ENCODE data around the gene NIT1.

GRCh38 chr1:161099090-161099802 lies 18.7 kb upstream of the NIT1 start:
- TF ChIP-seq, protein P1, sequence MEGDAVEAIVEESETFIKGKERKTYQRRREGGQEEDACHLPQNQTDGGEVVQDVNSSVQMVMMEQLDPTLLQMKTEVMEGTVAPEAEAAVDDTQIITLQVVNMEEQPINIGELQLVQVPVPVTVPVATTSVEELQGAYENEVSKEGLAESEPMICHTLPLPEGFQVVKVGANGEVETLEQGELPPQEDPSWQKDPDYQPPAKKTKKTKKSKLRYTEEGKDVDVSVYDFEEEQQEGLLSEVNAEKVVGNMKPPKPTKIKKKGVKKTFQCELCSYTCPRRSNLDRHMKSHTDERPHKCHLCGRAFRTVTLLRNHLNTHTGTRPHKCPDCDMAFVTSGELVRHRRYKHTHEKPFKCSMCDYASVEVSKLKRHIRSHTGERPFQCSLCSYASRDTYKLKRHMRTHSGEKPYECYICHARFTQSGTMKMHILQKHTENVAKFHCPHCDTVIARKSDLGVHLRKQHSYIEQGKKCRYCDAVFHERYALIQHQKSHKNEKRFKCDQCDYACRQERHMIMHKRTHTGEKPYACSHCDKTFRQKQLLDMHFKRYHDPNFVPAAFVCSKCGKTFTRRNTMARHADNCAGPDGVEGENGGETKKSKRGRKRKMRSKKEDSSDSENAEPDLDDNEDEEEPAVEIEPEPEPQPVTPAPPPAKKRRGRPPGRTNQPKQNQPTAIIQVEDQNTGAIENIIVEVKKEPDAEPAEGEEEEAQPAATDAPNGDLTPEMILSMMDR (IDR thresholded peaks at IDR 0.05; ENCODE audit: low read length): no peak
- TF ChIP-seq EZH2 (optimal IDR thresholded peaks at IDR 0.05; ENCODE audit: low read depth, low read length) (no peak), EZH2phosphoT487 (IDR thresholded peaks at IDR 0.05; ENCODE audit: low read length) (no peak)

Data from MM.1S (cell line).